Measurements from ENCODE around the gene UBE2QL1.

GRCh38 chr5:6516823-6517222 lies 68.2 kb downstream of the UBE2QL1 start:
- TF ChIP-seq EZH2 (IDR thresholded peaks at IDR 0.05) = no peak
- no peak for TF ChIP-seq POLR2AphosphoS5 (IDR thresholded peaks at IDR 0.05; ENCODE audit: borderline replicate concordance, low read depth, low read length)
- no peak for TF ChIP-seq FOXP2 (optimal IDR thresholded peaks at IDR 0.05; ENCODE audit: control extremely low read depth, extremely low read length, insufficient read depth)
